ENCODE results near the gene NCKAP5. TPM values are rescaled to one million over a fixed set of nuclear protein-coding genes. Genes with fewer than 3 reads are reported as not detected.

NCKAP5 gene
- total and polyA plus RNA-seq, 2 donors (not counting 1 experiment from before 2014, with no cell fraction given): not detected

DNA sequence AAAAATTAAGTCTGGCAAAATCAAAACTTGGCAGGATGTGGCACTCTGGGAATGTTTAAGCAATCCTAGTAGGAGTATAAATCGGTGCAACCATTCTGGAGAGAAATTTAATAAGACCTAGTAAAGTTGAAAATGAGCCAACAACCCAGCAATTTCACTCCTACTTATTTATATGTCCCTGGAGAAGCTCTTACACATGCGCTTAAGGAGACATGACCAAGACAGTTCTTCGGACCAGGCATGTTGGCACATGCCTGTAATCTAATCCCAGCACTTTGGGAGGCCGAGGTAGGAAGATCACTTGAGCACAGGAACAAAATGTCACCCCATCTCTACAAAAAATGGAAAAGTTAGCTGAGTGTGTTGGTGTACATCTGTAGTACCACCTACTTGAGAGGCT is 523.7 kb downstream of the NCKAP5 start:
- Mint-ChIP-seq H3K4me3 (no peak overlapping the region), H3K27ac (no peak overlapping the region), H3K9me3 (ENCODE audit: insufficient read depth) (no peaks in the 10 kb centered on the region)

DNA sequence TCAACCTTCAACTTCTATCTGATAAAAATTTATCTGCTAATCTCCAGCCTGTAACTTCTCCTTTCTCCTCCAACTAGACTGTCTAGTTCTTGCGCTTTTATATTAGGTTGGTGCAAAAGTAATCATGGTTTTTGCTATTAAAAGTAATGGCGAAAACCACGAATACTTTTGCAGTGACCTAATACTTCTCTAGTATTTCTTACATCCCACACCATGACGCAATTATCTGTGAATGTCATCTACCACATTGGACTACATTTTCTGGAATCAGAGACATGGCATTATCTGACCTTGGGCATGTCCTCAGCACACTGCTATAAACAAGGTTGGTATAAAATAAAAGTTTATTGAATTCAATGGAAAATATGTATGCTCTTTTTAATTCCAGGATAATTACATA is 528.1 kb downstream of the NCKAP5 start:
- Histone ChIP-seq H3K9ac (ENCODE audit: low read length) (no peak overlapping the region), H3K9me3 (ENCODE audit: control extremely low read depth in 1 of 3, control insufficient read depth in 2 of 3, insufficient read depth in 1 of 3, low read length in 2 of 3) (no peaks in the 10 kb centered on the region), H3K27me3 (replicated peaks in 1 of 4; ENCODE audit: control extremely low read depth in 1 of 4, control insufficient read depth in 3 of 4, insufficient read depth in 4 of 4, low read length in 3 of 4) (no peaks in the 10 kb centered on the region), H3K27ac (ENCODE audit: low read length in 2 of 2) (no peak overlapping the region), H2AFZ (ENCODE audit: insufficient read depth, low read depth, low read length, poor library complexity, severe bottlenecking) (no peak overlapping the region), H3K79me2 (ENCODE audit: control insufficient read depth, insufficient read depth, low read length) (no peaks in the 10 kb centered on the region), H3K4me3 (ENCODE audit: control extremely low read depth in 1 of 5, extremely low read depth in 1 of 5, insufficient read depth in 1 of 5, low read depth in 2 of 5, low read length in 4 of 5) (no peak overlapping the region), H3K36me3 (replicated peaks in 1 of 2; ENCODE audit: control extremely low read depth in 1 of 2, control insufficient read depth in 1 of 2, extremely low read depth in 1 of 2, insufficient read depth in 2 of 2, low read length in 1 of 2) (no peaks in the 10 kb centered on the region), H3K4me2 (replicated peaks; ENCODE audit: low read depth, low read length, poor library complexity, severe bottlenecking) (no peak overlapping the region), H4K20me1 (ENCODE audit: control insufficient read depth, insufficient read depth, low read length, poor library complexity, severe bottlenecking) (no peaks in the 10 kb centered on the region), H3K4me1 (ENCODE audit: control insufficient read depth in 2 of 2, insufficient read depth in 2 of 2, low read length in 2 of 2) (no peaks in the 10 kb centered on the region)
- no peaks in the 10 kb centered on the region for H3K4me1 Mint-ChIP-seq
- WGBS (ENCODE audit: insufficient coverage): 100% methylated on average over 2 of the region's 4 CpGs
- no peak overlapping the region for H3K4me3 Mint-ChIP-seq
- no peaks in the 10 kb centered on the region for H3K27me3 Mint-ChIP-seq
- intact Hi-C loops (cut with micrococcal nuclease): no loop called here
- ChIA-PET CTCF (no interaction called here), POLR2A (no interaction called here)
- TF ChIP-seq EZH2 (IDR thresholded peaks at IDR 0.05; ENCODE audit: borderline replicate concordance, insufficient read depth, low read depth, low read length, poor library complexity, severe bottlenecking) (no peak), CTCF (IDR thresholded peaks at IDR 0.05) (no peak)
- DNase-seq (no peak), ATAC-seq (ENCODE audit: low read depth) (no peak)
- H3K9me3 Mint-ChIP-seq (ENCODE audit: insufficient read depth): peaks cover 9% of the 10 kb centered on the region
- no peak overlapping the region for H3K27ac Mint-ChIP-seq

More for the DNA sequence above, 523.7 kb downstream of the NCKAP5 start:
- Histone ChIP-seq H3K79me2 (ENCODE audit: control insufficient read depth, insufficient read depth, low read length) (no peaks in the 10 kb centered on the region), H3K9me3 (ENCODE audit: control extremely low read depth in 1 of 3, control insufficient read depth in 2 of 3, insufficient read depth in 1 of 3, low read length in 2 of 3) (no peaks in the 10 kb centered on the region), H4K20me1 (ENCODE audit: control insufficient read depth, insufficient read depth, low read length, poor library complexity, severe bottlenecking) (no peaks in the 10 kb centered on the region), H3K4me1 (ENCODE audit: control insufficient read depth in 2 of 2, insufficient read depth in 2 of 2, low read length in 2 of 2) (no peaks in the 10 kb centered on the region), H3K4me3 (ENCODE audit: control extremely low read depth in 1 of 5, extremely low read depth in 1 of 5, insufficient read depth in 1 of 5, low read depth in 2 of 5, low read length in 4 of 5) (no peak overlapping the region), H3K4me2 (replicated peaks; ENCODE audit: low read depth, low read length, poor library complexity, severe bottlenecking) (no peak overlapping the region), H3K27ac (ENCODE audit: low read length in 2 of 2) (no peak overlapping the region), H2AFZ (ENCODE audit: insufficient read depth, low read depth, low read length, poor library complexity, severe bottlenecking) (no peak overlapping the region), H3K36me3 (replicated peaks in 1 of 2; ENCODE audit: control extremely low read depth in 1 of 2, control insufficient read depth in 1 of 2, extremely low read depth in 1 of 2, insufficient read depth in 2 of 2, low read length in 1 of 2) (no peaks in the 10 kb centered on the region), H3K9ac (ENCODE audit: low read length) (no peak overlapping the region), H3K27me3 (replicated peaks in 1 of 4; ENCODE audit: control extremely low read depth in 1 of 4, control insufficient read depth in 3 of 4, insufficient read depth in 4 of 4, low read length in 3 of 4) (no peaks in the 10 kb centered on the region)
- TF ChIP-seq CTCF (IDR thresholded peaks at IDR 0.05) (no peak), EZH2 (IDR thresholded peaks at IDR 0.05; ENCODE audit: borderline replicate concordance, insufficient read depth, low read depth, low read length, poor library complexity, severe bottlenecking) (no peak)
- Mint-ChIP-seq H3K4me1 (no peaks in the 10 kb centered on the region), H3K27me3 (no peaks in the 10 kb centered on the region)
- intact Hi-C loops (cut with micrococcal nuclease): no loop called here
- POLR2A ChIA-PET: no interaction called here
- 100% methylated on average over 1 of the region's 4 CpGs for WGBS (ENCODE audit: insufficient coverage)
- CTCF ChIA-PET: no interaction called here
- DNase-seq: no peak
- ATAC-seq (ENCODE audit: low read depth): no peak
